HepG2 (cell line): ENCODE results near the gene FUCA2.

Experiments
- GABPB1 ChIP-seq: IDR thresholded peaks from 2 replicates; pipeline ENCODE4 v1.6.1; 2016; ENCODE audit warnings: mild to moderate bottlenecking, missing genetic modification reagents, moderate library complexity, missing compliant biosample characterization
- USF2 ChIP-seq, 2 experiments: sonication (generic) in 1 of 2; formaldehyde crosslinking in 1 of 2; IDR thresholded peaks; 2 replicates each; pipeline versions ENCODE4 v1.5.1 to v1.6.1; 2011 to 2020; ENCODE audit warnings: borderline replicate concordance in 1 of 2, low read depth in 1 of 2, low read length in 1 of 2, mild to moderate bottlenecking in 1 of 2, missing genetic modification reagents in 1 of 2, moderate library complexity in 1 of 2

- TF ChIP-seq USF2 (IDR thresholded peaks at IDR 0.05; ENCODE audit: low read depth, low read length) (no peak), USF2 (CRISPR knock-in tag; IDR thresholded peaks at IDR 0.05; ENCODE audit: borderline replicate concordance) (no peak), GABPB1 (CRISPR knock-in tag) (no peak)
Observed at GRCh38 chr6:143496974-143497373, 14.5 kb downstream of the FUCA2 start.
